GM18870 (cell line): ENCODE measurements around the gene TNFSF13B.
"Not testable (repeated sequence)": the region's sequence is repeated elsewhere in the genome, so short reads cannot be mapped to it uniquely, and the experiment has no call there.

Source experiments
- ATAC-seq: cut with Tn5 transposase; IDR thresholded peaks from one replicate; pipeline ENCODE4 v1.9.1; 2021; ENCODE audit warnings: moderate library complexity; ENCODE audit not compliant: unreplicated experiment

The TNFSF13B gene

DNA sequence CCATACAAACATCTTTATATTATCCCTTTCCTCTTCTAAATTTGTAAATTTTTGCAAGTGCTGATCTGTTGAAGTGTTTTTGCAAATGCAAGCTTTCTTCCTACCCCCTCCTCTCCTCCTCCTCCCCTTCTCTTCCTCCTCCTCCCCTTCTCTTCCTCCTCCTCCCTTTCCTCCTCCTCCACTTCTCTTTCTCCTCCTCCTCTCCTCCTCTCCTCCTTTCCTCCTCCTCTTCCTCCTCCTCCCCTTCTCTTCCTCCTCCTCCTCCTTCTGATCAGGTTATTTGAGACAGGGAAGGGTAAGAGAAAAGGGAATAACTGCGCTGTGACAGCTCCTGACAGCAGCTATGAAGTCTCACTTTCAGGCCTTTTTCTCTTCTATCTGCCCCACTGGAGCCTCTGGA, 8.9 kb downstream of the TNFSF13B start:
- no peak for ATAC-seq

- ATAC-seq = no peak
These were observed 12.4 kb downstream of the TNFSF13B start for GRCh38 chr13:108281901-108282300.

- ATAC-seq = no peak
These were observed 13.6 kb downstream of the TNFSF13B start for GRCh38 chr13:108283110-108283509.

DNA sequence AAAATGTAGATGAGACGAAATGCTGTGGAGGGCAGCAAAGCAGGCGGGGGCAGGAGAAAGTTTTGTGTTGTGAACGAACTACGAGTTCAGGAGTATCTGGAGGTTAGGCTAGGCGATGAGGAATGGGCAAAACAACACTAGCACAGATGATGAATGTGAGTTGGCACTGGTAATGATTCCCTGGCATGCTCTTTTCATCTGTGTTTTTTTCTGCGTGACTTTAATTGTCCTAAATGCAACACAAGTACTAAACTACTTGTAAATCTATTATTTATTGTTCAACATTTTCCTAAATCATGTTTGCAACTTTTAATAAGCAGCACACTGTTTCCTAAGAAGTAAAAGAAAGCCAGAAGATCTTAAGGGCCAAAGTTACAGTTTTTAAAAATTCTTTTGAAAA, 19.2 kb downstream of the TNFSF13B start:
- ATAC-seq = no peak

DNA sequence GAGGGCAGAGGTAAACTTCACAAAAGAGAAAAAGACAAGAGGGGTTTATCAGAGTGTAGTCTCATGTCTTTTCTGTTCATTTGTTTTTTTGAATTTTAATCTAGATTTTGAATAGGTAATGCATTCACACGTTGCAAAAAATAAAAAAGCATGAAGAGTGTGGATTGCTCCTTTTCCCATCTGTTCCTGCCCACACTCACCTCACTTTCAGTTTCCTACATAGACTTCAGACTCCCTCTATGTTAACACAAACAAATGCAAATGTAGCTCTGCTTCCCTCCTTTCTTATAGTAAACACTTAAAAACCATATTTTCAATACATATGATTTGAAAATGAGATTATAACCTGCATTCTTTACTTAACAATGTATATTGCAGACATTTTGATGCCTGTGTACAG, 20.3 kb downstream of the TNFSF13B start:
- ATAC-seq = no peak

GRCh38 chr13:108297114-108297513, 27.6 kb downstream of the TNFSF13B start:
- no peak for ATAC-seq

- ATAC-seq = no peak
These were observed 32.8 kb downstream of the TNFSF13B start for GRCh38 chr13:108302279-108302678.

GRCh38 chr13:108304170-108305016, 34.9 kb downstream of the TNFSF13B start:
- ATAC-seq = no peak

DNA sequence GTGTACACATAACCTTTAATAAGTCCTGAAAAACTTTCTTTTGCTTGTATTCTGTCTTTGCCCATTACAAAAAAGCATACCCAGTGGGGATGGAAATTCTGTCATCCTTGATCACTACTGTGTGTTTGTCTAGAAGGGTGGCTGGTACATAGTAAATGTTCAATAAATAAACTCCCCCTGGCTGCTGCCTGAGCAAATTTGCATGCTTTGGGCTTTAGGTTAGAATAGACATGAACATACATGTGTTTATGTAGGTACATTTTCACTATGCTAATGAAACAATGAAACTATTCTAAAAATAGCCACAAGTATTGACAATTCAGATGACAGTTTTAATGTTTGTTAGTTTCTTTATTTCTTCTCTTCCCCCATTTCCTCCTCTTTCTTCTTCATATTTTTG, 36.1 kb downstream of the TNFSF13B start:
- peak; percentile 52 for ATAC-seq

DNA sequence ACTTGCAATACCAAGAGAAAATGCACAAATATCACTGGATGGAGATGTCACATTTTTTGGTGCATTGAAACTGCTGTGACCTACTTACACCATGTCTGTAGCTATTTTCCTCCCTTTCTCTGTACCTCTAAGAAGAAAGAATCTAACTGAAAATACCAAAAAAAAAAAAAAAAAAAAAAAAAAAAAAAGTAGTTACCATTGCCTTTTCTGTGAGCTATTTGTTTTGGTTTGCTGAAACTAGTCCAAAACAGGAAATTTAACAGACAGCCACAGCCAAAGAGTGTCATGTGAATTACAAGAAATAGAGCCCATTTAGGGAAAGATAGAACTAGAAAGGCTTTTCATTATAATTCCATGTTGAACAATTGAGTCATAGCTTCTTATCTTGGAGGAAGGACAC, 37.3 kb downstream of the TNFSF13B start:
- ATAC-seq = no peak

DNA sequence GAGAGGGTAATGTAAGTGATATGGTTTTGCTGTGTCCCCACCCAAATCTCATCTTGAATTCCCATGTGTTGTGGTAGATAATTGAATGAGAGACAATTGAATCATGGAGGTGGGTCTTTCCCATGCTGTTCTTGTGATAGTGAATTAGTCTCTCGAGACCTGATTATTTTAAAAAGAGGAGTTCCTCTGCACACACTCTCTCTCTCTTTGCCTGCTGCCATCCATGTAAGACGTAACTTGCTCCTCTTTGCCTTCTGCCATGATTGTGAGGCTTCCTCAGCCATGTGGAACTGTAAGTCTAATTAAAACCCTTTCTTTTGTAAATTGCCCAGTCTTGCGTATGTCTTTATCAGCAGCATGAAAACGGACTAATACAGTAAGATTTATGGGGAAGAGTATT, 42.1 kb downstream of the TNFSF13B start:
- ATAC-seq = not testable (repeated sequence)

GRCh38 chr13:108313382-108313781, 43.9 kb downstream of the TNFSF13B start:
- ATAC-seq = no peak

DNA sequence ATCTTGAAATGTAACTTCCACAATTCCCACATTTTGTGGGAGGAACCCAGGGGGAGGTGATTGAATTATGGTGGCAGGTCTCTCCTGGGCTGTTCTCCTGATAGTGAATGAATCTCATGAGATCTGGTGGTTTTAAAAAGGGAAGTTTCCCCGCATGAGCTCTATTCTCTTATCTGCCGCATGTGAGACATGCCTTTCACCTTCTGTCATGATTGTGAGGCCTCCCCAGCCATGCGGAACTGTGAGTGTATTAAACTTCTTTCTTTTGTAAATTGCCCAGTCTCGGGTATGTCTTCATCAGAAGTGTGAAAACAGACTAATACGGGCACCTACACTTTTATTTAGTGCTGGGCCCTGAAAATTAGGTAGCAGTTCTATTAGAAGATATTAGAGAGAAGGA, 45.8 kb downstream of the TNFSF13B start:
- peak; percentile 70 for ATAC-seq

DNA sequence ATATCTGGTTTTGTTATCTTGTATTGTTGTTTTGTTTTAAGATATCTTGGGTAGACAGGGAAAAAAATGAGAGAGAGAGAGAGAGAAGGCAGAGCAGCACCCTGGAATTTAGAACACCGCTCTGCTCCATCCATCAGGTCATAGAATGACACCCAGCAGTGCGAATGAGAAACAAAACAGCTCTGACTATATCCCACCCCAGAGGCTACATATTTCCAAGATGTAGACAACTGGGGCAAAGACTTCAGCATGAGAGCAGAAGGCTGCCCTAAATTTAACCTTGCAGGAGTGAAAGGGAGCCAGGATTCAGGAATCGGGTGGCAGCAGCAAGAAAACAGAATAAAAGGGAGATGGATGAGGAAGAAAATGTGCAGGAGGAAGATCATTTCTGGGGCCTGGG, 46.5 kb downstream of the TNFSF13B start:
- ATAC-seq = no peak

DNA sequence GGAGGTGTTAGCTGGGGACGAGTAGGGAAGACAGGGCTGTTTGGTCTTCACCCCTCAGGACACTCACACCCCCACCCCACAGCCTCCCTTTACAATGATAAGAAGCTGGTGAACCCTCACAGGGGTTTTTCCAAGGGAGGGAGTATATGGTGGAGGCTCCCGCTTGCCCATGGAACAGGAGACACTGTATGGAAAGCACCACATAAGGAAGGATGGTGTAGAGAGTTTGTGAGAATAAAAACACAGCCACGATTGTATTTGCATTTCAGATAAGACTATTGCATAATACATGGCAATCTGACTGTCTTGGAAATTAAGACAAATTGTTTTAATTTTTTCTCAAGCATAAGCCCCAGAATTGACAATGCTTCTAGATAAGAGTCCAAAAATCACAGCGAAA, 46.9 kb downstream of the TNFSF13B start:
- ATAC-seq = no peak

- peak; percentile 80 for ATAC-seq
These were observed 52.8 kb downstream of the TNFSF13B start for GRCh38 chr13:108322206-108322824.

DNA sequence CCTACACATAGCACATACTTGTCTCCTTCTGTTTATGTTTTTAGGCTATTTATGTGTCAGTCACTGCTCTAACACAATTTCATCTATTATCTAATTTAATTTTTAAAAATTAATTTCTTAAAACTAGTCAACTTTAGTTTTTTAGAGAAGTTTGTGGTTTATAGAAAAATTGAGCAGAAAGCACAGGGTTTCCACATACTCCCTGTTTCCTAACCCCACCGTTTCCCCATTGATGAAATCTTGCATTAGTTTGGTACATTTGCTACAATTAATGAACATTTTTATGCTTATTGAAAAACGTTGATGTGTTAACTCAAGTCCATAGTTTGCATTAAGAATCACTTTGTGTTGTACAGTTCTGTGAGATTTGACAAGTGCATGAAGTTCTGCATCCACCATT, 53.5 kb downstream of the TNFSF13B start:
- no peak for ATAC-seq

GRCh38 chr13:108325863-108326262, 56.3 kb downstream of the TNFSF13B start:
- no peak for ATAC-seq

- ATAC-seq = peak; percentile 82
These were observed 56.8 kb downstream of the TNFSF13B start for GRCh38 chr13:108326309-108326708.

GRCh38 chr13:108328848-108329247, 59.3 kb downstream of the TNFSF13B start:
- no peak for ATAC-seq

GRCh38 chr13:108332791-108333190, 63.3 kb downstream of the TNFSF13B start:
- no peak for ATAC-seq
